Peyer's patch (tissue), 4 donors: ENCODE results near the gene BDH2. TPM values are rescaled to one million over a fixed set of nuclear protein-coding genes. Genes with fewer than 3 reads are reported as not detected.

ENCODE experiments used
- DNase-seq, 3 donors: peaks; one replicate each; pipeline ENCODE4 v3.0.0-alpha.2; 2017 to 2019
- H3K27ac ChIP-seq, 4 donors: fragments of 200-600 bp; sonication (generic); one replicate each; pipeline ENCODE4 v1.5.1; 2016 to 2019
- H3K27me3 ChIP-seq, 2 donors: fragments of 200-600 bp; sonication (generic); one replicate each; pipeline ENCODE4 v1.5.1; 2019
- H3K36me3 ChIP-seq, 3 donors: fragments of 200-600 bp; sonication (generic); one replicate each; pipeline ENCODE4 v1.5.1; 2016 to 2019
- H3K4me1 ChIP-seq, 4 donors: fragments of 200-600 bp; sonication (generic); one replicate each; pipeline ENCODE4 v1.5.1; 2016 to 2019
- H3K4me3 ChIP-seq, 4 donors: fragments of 200-600 bp; sonication (generic); 1 replicate in 3 of 4; 2 replicates in 1 of 4; pipeline ENCODE4 v1.5.1; 2016 to 2019; ENCODE audit warnings: mild to moderate bottlenecking in 1 of 4
- H3K9me3 ChIP-seq, 4 donors: fragments of 200-600 bp; sonication (generic); one replicate each; pipeline ENCODE4 v1.5.1; 2016 to 2019; ENCODE audit warnings: mild to moderate bottlenecking in 1 of 4
- POLR2A ChIP-seq, 2 donors: fragments of 450-650 bp; IDR thresholded peaks; one replicate each; pipeline ENCODE4 v1.5.1; 2017; ENCODE audit warnings: antibody characterized with exemption in 2 of 2, mild to moderate bottlenecking in 2 of 2, moderate library complexity in 2 of 2
- total RNA-seq, 4 donors: library from RNA; depleted of rRNA; stranded (reverse); fragments of >200 nt; gene quantifications; one replicate each; pipeline ENCODE4 v1.1.0, GENCODE V29; 2016
- TF ChIP-seq, protein P1 (sequence below), 6 experiments: fragments of 450-650 bp in 4 of 6; fragments of 200-600 bp in 2 of 6; sonication (generic) in 1 of 6; IDR thresholded peaks; one replicate each; pipeline ENCODE4 v1.5.1; 2017 to 2019; ENCODE audit warnings: antibody characterized with exemption in 6 of 6, mild to moderate bottlenecking in 3 of 6, moderate library complexity in 1 of 6

BDH2 gene
- total RNA-seq, 4 donors from 2014 or later = 65.2 to 128 (median 114) TPM

DNA sequence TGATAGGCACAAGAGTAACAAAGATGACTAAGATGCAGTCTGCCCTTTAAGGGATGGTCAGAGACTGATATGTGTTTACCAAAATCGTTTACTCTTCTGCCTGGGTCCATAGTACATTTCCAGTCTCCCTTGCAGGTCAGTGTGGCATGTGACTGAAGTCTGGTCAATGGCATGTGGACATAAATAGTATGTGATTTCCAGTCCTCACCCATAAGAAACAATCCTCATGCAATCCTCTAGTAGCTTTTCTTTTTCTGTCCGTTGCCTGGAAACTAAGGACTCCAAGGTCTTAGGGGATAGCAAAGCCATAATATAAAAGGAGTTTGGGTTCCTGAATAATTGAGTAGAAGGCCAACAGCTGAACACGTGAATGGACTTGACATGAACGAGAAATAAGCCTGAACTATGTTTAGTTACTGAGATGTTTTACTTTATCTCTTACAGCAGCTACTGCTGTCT is 24.2 kb downstream of the BDH2 start:
- no peak for DNase-seq

DNA sequence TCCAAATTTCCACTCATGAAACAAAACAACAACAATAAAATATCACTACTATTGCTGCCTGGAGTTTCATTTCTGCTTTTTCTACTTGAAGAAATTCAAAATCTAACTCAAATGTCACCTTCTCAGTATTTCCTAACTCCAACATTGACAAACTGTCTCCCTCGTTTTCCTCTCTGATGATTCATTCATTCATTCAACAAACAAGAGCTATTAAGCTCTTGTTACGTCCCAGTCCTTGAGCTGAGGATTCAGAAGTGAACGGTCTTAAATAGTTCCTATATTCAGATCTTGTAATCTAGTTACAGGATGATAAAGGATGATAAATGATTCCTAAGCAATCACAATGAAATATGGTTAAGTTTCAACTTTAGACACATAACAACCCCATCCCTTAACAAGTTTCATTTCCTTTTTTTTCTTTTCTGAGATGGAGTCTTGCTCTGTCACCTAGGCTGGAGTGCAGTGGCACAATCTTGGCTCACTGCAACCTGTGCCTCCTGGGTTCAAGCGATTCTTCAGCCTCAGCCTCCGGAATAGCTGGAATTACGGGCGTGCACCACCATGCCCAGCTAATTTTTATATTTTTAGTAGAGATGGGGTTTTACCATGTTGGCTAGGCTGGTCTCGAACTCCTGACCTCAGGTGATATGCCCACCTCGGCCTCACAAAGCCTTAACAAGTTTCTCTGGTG is 24.7 kb downstream of the BDH2 start:
- TF ChIP-seq, protein P1, sequence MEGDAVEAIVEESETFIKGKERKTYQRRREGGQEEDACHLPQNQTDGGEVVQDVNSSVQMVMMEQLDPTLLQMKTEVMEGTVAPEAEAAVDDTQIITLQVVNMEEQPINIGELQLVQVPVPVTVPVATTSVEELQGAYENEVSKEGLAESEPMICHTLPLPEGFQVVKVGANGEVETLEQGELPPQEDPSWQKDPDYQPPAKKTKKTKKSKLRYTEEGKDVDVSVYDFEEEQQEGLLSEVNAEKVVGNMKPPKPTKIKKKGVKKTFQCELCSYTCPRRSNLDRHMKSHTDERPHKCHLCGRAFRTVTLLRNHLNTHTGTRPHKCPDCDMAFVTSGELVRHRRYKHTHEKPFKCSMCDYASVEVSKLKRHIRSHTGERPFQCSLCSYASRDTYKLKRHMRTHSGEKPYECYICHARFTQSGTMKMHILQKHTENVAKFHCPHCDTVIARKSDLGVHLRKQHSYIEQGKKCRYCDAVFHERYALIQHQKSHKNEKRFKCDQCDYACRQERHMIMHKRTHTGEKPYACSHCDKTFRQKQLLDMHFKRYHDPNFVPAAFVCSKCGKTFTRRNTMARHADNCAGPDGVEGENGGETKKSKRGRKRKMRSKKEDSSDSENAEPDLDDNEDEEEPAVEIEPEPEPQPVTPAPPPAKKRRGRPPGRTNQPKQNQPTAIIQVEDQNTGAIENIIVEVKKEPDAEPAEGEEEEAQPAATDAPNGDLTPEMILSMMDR (IDR thresholded peaks at IDR 0.05) = no peak
- no peak for TF ChIP-seq POLR2A (IDR thresholded peaks at IDR 0.05)
- Histone ChIP-seq H3K4me1 (peaks cover 0 to 4% (median 4%) of the 10 kb centered on the region in 4 donors), H3K27ac (peak overlapping the region in 1 of 4 donors; percentile 90), H3K9me3 (no peaks in the 10 kb centered on the region), H3K36me3 (peaks cover 0 to 5% (median 0%) of the 10 kb centered on the region in 3 donors), H3K27me3 (no peaks in the 10 kb centered on the region), H3K4me3 (peak overlapping the region in 1 of 4 donors; percentile 75)
- DNase-seq = no peak

More for the DNA sequence above, 24.2 kb downstream of the BDH2 start:
- peak overlapping the region; percentile 58 to 81 (median 76) for H3K4me3 ChIP-seq
- H3K36me3 ChIP-seq = peaks cover 0 to 8% (median 0%) of the 10 kb centered on the region in 3 donors
- TF ChIP-seq POLR2A (IDR thresholded peaks at IDR 0.05) = no peak
- TF ChIP-seq, protein P1 (IDR thresholded peaks at IDR 0.05) = no peak
- H3K4me1 ChIP-seq = peaks cover 0 to 4% (median 4%) of the 10 kb centered on the region in 4 donors
- H3K9me3 ChIP-seq = no peaks in the 10 kb centered on the region
- H3K27me3 ChIP-seq = no peaks in the 10 kb centered on the region
- H3K27ac ChIP-seq = peak overlapping the region; percentile 65 to 90 (median 86)

DNA sequence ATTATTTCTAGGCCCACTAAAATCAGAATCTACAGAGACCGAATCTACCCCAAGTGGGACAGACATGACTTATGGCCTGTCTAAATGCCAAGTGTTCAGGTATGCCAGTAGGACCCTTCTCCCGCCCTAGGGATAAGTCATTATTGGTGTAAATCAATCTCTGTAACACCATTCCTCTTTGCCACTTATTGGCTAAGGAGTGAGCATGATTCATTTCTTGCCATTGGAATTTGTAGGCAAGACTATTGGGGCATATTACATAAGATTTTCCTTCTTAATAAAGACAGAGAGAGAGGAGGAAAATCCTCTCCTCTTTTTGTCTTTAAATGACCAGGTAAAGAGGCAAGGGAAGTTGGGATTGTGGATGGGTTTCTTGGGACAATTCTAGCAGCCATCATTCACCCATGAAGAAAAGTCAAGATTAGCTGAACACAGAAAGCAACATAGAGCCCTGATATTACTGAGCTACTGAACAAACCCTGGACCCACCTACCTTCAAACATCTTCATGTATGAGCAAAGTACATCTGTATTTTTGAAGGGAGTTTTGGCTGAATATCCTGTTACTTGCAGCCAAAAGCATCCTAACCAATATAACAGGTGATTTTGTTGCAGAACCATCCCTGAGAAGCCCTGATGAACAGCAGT is 25.7 kb downstream of the BDH2 start:
- Histone ChIP-seq H3K4me1 (peaks cover 0 to 4% (median 4%) of the 10 kb centered on the region in 4 donors), H3K27me3 (no peaks in the 10 kb centered on the region), H3K9me3 (no peaks in the 10 kb centered on the region), H3K36me3 (no peaks in the 10 kb centered on the region), H3K27ac (no peak overlapping the region), H3K4me3 (no peak overlapping the region)
- no peak for TF ChIP-seq POLR2A (IDR thresholded peaks at IDR 0.05)
- TF ChIP-seq, protein P1 (IDR thresholded peaks at IDR 0.05) = no peak
- DNase-seq = no peak

DNA sequence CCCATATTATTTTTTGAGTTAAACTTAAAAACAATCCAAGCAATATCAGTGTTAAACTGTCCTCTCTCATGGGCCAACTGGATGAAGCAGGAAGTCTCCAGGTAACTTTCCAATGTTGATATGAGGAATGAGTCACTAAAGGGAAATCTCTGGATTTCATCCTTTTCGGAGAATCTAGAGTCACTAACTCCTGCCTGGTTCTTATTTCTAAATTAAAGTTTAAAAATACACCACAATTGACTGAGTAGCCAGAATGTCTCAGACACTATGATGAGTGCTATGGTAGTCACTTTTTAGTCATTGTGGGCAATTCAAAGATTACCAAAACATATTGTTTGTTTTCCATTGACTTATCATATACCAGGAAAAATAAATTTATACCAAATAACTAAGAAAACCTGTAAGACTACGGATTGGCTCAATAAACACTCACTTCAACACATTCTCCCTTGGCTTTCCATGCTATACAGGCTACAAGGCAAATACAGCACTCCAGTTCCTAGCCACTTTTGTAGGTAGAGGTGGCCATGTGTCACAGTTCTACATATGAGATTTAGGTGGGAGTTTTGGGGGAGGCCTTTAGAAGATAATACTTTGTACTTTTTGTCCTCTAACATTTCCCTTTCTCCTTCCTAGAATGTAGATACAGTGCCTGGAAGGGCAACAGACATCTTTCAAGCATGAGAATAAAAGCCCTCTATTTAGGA is 31.6 kb downstream of the BDH2 start:
- H3K27ac ChIP-seq = no peak overlapping the region
- no peak overlapping the region for H3K4me3 ChIP-seq
- no peaks in the 10 kb centered on the region for H3K4me1 ChIP-seq
- no peaks in the 10 kb centered on the region for H3K36me3 ChIP-seq
- no peak for DNase-seq
- TF ChIP-seq POLR2A (IDR thresholded peaks at IDR 0.05) = no peak
- TF ChIP-seq, protein P1 (IDR thresholded peaks at IDR 0.05) = no peak
- no peaks in the 10 kb centered on the region for H3K27me3 ChIP-seq
- no peaks in the 10 kb centered on the region for H3K9me3 ChIP-seq

DNA sequence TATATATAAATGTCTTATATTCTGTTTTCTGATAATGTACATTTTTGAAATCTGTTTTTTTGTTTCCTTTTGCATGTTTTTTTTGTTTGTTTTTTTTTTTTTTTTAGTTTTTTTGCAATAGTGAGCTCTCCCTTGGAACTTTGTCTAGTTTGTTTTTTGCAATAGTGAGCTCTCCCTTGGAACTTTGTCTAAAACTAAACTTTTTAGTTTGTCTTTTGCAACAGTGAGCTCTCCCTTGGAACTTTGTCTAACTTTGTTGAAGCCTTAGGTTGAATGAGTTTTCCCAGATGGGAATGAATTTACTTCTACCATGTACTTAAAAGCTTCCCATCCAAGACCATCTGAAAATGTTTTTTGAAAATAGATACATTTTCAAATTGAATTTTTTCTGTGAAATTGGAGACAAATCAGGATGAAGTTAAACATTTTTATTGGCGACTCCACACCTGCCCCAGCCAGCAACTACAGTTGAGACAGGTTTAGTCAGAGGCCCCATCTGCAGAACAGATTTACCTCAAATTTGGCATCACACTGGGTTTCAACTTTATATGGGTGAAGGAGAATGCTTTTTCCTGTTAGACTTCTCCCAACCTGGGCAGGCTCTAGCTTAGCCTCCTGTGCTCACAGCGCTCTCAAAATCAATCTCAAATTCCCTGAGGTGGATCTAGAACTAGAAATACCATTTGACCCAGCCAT is 39.0 kb downstream of the BDH2 start:
- no peaks in the 10 kb centered on the region for H3K9me3 ChIP-seq
- no peaks in the 10 kb centered on the region for H3K36me3 ChIP-seq
- no peak overlapping the region for H3K4me3 ChIP-seq
- no peaks in the 10 kb centered on the region for H3K27me3 ChIP-seq
- H3K27ac ChIP-seq = no peak overlapping the region
- TF ChIP-seq, protein P1 (IDR thresholded peaks at IDR 0.05) = no peak
- no peak for TF ChIP-seq POLR2A (IDR thresholded peaks at IDR 0.05)
- no peak for DNase-seq
- no peaks in the 10 kb centered on the region for H3K4me1 ChIP-seq
